NCI-H2171 (cell line): ENCODE data around the gene C1orf174.

ENCODE experiments used
- DNase-seq: peaks from one replicate; lab custom pipeline; 2025; lab: John Stamatoyannopoulos, UW

The C1orf174 gene

GRCh38 chr1:3900150-3900968, at the start of gene C1orf174:
Gene C1orf174 (minus strand): TSS chr1:3900272. CDS start chr1:3900186, 86 bp downstream.
- peak; percentile 97 for DNase-seq

GRCh38 chr1:3948344-3948743, 48.3 kb upstream of the C1orf174 start:
- no peak for DNase-seq

- DNase-seq = peak; percentile 70
Measured at GRCh38 chr1:3945916-3946840, 46.1 kb upstream of the C1orf174 start.

- DNase-seq = peak; percentile 20
Measured at GRCh38 chr1:3945222-3945621, 45.1 kb upstream of the C1orf174 start.

- peak; percentile 57 for DNase-seq
Measured at GRCh38 chr1:3944578-3945125, 44.6 kb upstream of the C1orf174 start.

GRCh38 chr1:3943806-3944577, 43.9 kb upstream of the C1orf174 start:
- DNase-seq = peak; percentile 70

GRCh38 chr1:3943123-3943431, 43.0 kb upstream of the C1orf174 start:
- DNase-seq = no peak

GRCh38 chr1:3942416-3943122, 42.5 kb upstream of the C1orf174 start:
- no peak for DNase-seq

- DNase-seq = no peak
Measured at GRCh38 chr1:3940754-3941345, 40.8 kb upstream of the C1orf174 start.

- no peak for DNase-seq
Measured at GRCh38 chr1:3940081-3940753, 40.1 kb upstream of the C1orf174 start.

- DNase-seq = no peak
Measured at GRCh38 chr1:3939242-3940080, 39.4 kb upstream of the C1orf174 start.

- DNase-seq = no peak
Measured at GRCh38 chr1:3932156-3932919, 32.3 kb upstream of the C1orf174 start.

- no peak for DNase-seq
Measured at GRCh38 chr1:3931007-3931912, 31.2 kb upstream of the C1orf174 start.

GRCh38 chr1:3930301-3931006, 30.4 kb upstream of the C1orf174 start:
- DNase-seq = no peak

- no peak for DNase-seq
Measured at GRCh38 chr1:3929126-3929525, 29.1 kb upstream of the C1orf174 start.

GRCh38 chr1:3928586-3928985, 28.5 kb upstream of the C1orf174 start:
- peak; percentile 47 for DNase-seq

- no peak for DNase-seq
Measured at GRCh38 chr1:3926956-3927355, 26.9 kb upstream of the C1orf174 start.
